Erythroblast (primary cell): Measurements from ENCODE around the gene RASSF3.

ENCODE experiments used
- GATA1 ChIP-seq: IDR thresholded peaks from 2 replicates; pipeline ENCODE4 v1.6.1; 2011; ENCODE audit warnings: low read depth, mild to moderate bottlenecking, control low read depth, low read length, moderate library complexity
- POLR2A ChIP-seq: IDR thresholded peaks from 2 replicates; pipeline ENCODE4 v1.6.1; 2011; ENCODE audit warnings: mild to moderate bottlenecking, low read length

DNA sequence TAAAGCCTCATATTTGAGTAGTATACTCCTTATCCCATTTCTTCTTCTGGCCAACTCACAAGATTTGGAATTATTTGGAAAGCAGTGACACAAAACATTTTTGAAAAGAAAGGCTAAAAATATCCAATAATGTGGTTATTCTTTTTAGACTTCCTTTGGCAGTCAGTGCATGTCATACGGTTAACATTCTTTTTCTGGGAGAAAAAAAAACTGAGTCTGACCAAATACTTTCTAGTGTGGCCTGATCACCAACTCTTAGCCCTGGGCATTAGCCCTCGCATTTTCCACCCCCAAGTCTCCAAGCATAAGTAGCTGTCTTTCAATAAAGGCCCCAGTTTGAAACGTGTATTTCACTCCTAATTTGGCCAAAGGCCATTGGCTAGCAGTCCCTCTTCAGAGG, 5.9 kb downstream of the RASSF3 start:
- no peak for TF ChIP-seq POLR2A
- TF ChIP-seq GATA1, result no peak
